ENCODE results near the gene ASS1. TPM values are rescaled to one million over a fixed set of nuclear protein-coding genes. Genes with fewer than 3 reads are reported as not detected.

Gene ASS1
- total and polyA plus RNA-seq, 2 of the 13 experiments (the other 11 are each of a cell fraction or from before 2014, with no cell fraction given) = 77.6 to 122 TPM

DNA sequence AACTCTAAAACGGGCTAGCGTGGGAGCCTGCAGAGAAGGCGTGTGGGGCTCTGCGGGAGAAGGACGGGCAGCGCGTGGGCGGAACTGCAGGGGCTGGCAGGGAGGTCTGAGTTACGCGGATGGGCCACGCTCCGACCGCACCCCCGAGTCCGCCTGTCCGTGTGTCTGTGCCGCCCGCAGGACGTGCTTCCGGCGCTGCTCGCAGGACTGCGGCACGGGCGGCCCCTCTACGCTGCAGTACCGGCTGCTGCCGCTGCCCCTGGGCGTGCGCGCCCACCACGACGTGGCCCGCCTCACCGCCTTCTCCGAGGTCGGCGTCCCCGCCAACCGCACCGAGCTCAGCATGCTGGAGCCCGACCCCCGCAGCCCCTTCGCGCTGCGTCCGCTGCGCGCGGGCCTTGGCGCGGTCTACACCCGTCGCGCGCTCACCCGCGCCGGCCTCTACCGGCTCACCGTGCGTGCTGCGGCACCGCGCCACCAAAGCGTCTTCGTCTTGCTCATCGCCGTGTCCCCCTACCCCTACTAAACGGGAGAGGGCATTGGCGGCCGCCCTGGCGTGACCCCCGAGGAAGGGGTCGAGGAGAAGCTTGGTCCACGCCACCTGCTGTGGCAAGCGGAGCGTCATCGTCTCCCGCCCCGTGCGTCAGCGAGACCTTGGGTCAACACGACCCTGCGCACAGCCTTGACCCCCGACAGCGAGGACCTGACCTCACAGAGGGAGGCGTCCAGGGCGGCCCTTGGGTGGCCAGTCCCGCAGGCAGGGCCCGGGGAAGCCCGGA is 11.4 kb upstream of the ASS1 start (continued):
- TF ChIP-seq, protein P1, sequence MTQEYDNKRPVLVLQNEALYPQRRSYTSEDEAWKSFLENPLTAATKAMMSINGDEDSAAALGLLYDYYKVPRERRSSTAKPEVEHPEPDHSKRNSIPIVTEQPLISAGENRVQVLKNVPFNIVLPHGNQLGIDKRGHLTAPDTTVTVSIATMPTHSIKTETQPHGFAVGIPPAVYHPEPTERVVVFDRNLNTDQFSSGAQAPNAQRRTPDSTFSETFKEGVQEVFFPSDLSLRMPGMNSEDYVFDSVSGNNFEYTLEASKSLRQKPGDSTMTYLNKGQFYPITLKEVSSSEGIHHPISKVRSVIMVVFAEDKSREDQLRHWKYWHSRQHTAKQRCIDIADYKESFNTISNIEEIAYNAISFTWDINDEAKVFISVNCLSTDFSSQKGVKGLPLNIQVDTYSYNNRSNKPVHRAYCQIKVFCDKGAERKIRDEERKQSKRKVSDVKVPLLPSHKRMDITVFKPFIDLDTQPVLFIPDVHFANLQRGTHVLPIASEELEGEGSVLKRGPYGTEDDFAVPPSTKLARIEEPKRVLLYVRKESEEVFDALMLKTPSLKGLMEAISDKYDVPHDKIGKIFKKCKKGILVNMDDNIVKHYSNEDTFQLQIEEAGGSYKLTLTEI (CRISPR knock-in tag; conservative IDR thresholded peaks at IDR 0.05) = no peak

DNA sequence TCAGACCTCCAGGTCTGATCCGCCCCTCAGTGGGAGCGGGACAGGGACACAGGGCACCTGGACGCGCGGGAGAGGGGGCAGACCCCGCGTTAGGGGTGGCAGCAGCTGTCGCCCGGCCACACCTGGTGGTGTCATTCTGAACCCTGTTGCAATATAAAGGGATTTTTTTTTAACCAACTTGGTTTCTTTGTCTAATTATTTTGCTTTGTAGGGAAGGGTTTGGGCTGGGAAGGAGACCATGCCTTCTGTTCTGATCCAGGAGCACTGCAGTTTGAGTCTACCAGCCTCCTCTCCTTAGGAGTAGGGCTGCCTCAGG is 10.9 kb upstream of the ASS1 start:
- Histone ChIP-seq H3K36me3 (replicated peaks in 1 of 2; ENCODE audit: control insufficient read depth in 1 of 2, insufficient read depth in 2 of 2, low read length in 2 of 2) (no peaks in the 10 kb centered on the region), H3K4me2 (ENCODE audit: low read depth, low read length) (peak overlapping the region; percentile 71), H3K27ac (ENCODE audit: extremely low read length, insufficient read depth, low read length) (no peak overlapping the region), H3K4me1 (ENCODE audit: insufficient read depth, low read length) (peaks cover 56% of the 10 kb centered on the region), H3K9ac (ENCODE audit: insufficient read depth, low read depth, low read length) (no peak overlapping the region), H2AFZ (ENCODE audit: low read length) (no peak overlapping the region), H3K4me3 (replicated peaks in 1 of 3; ENCODE audit: insufficient read depth in 1 of 3, low read depth in 2 of 3, low read length in 3 of 3) (peak overlapping the region; percentile 6 to 69 (median 53); a peak in 2 of 6 replicates), H3K27me3 (ENCODE audit: control insufficient read depth in 1 of 2, insufficient read depth in 2 of 2, low read length in 2 of 2) (peaks cover 10 to 53% of the 10 kb centered on the region in 2 experiments; a peak in 4 of 5 replicates), H4K20me1 (ENCODE audit: insufficient read depth, low read length) (no peaks in the 10 kb centered on the region), H3K79me2 (ENCODE audit: insufficient read depth, low read length) (no peaks in the 10 kb centered on the region), H3K9me3 (ENCODE audit: low read length) (no peaks in the 10 kb centered on the region)
- TF ChIP-seq, protein P2, sequence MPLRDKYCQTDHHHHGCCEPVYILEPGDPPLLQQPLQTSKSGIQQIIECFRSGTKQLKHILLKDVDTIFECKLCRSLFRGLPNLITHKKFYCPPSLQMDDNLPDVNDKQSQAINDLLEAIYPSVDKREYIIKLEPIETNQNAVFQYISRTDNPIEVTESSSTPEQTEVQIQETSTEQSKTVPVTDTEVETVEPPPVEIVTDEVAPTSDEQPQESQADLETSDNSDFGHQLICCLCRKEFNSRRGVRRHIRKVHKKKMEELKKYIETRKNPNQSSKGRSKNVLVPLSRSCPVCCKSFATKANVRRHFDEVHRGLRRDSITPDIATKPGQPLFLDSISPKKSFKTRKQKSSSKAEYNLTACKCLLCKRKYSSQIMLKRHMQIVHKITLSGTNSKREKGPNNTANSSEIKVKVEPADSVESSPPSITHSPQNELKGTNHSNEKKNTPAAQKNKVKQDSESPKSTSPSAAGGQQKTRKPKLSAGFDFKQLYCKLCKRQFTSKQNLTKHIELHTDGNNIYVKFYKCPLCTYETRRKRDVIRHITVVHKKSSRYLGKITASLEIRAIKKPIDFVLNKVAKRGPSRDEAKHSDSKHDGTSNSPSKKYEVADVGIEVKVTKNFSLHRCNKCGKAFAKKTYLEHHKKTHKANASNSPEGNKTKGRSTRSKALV (CRISPR knock-in tag; IDR thresholded peaks at IDR 0.05) = peak; percentile 14; the same call in 1 of the 2 replicates
- TF ChIP-seq, protein P3, sequence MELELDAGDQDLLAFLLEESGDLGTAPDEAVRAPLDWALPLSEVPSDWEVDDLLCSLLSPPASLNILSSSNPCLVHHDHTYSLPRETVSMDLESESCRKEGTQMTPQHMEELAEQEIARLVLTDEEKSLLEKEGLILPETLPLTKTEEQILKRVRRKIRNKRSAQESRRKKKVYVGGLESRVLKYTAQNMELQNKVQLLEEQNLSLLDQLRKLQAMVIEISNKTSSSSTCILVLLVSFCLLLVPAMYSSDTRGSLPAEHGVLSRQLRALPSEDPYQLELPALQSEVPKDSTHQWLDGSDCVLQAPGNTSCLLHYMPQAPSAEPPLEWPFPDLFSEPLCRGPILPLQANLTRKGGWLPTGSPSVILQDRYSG (CRISPR knock-in tag; IDR thresholded peaks at IDR 0.05) = 0 out of 2 replicates have a peak, but pooled peaks have one; percentile 11
- TF ChIP-seq, protein P4, sequence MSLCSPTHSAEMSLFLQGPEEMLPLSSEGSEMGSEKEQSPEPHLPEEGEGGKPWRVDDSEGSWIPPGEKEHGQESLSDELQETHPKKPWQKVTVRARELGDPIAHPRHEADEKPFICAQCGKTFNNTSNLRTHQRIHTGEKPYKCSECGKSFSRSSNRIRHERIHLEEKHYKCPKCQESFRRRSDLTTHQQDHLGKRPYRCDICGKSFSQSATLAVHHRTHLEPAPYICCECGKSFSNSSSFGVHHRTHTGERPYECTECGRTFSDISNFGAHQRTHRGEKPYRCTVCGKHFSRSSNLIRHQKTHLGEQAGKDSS (CRISPR knock-in tag; IDR thresholded peaks at IDR 0.05; ENCODE audit: borderline replicate concordance, low read depth) = 0 out of 2 replicates have a peak, but pooled peaks have one; percentile 13
- TF ChIP-seq ZNF674 (CRISPR knock-in tag; IDR thresholded peaks at IDR 0.05; ENCODE audit: low read depth) (no peak), MED1 (CRISPR knock-in tag; IDR thresholded peaks at IDR 0.05) (0 out of 2 replicates have a peak, but pooled peaks have one; percentile 5), ZBTB7B (CRISPR knock-in tag; IDR thresholded peaks at IDR 0.05) (no peak), REL (CRISPR knock-in tag; conservative IDR thresholded peaks at IDR 0.05) (no peak), ZNF30 (CRISPR knock-in tag; IDR thresholded peaks at IDR 0.05) (peak; percentile 12; the same call in 1 of the 2 replicates)
- TF ChIP-seq, protein P5, sequence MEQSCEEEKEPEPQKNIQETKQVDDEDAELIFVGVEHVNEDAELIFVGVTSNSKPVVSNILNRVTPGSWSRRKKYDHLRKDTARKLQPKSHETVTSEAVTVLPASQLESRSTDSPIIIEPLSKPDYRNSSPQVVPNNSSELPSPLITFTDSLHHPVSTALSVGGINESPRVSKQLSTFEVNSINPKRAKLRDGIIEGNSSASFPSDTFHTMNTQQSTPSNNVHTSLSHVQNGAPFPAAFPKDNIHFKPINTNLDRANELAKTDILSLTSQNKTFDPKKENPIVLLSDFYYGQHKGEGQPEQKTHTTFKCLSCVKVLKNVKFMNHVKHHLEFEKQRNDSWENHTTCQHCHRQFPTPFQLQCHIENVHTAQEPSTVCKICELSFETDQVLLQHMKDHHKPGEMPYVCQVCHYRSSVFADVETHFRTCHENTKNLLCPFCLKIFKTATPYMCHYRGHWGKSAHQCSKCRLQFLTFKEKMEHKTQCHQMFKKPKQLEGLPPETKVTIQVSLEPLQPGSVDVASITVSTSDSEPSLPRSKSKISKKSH (CRISPR knock-in tag; IDR thresholded peaks at IDR 0.05; ENCODE audit: borderline replicate concordance) = no peak
- intact Hi-C loops (cut with micrococcal nuclease; ENCODE audit: unreplicated experiment) = loop anchor here (2.0 kb wide), 1 partner anchor 17 kb away; no protein-coding TSS in a partner anchor
- in situ Hi-C loops (cut with HindIII; ENCODE audit: extremely low pct_ligation_motif_present, low pct_unique_long_range_greater_than_20kb) = no loop called here
- POLR2A ChIA-PET = interaction anchor here (1.2 to 1.3 kb wide), 2 partner anchors 12 to 17 kb away, joined by 3 read pairs; no protein-coding TSS in a partner anchor
- FAIRE-seq (no peak), ATAC-seq (no peak), DNase-seq (ENCODE audit: low spot score) (no peak)
- WGBS (ENCODE audit: low lambda C conversion rate) = 0% methylated on average over 4 of the region's 9 CpGs
- no TSS peak for BruUV-seq (replicated peaks)
- CTCF ChIA-PET (ENCODE audit: low intra/inter-chr PET ratio, low total read pairs) = no interaction called here

All from HepG2 (cell line).